OCI-LY7 (cell line): ENCODE data around the gene SMG6. TPM values are rescaled to one million over a fixed set of nuclear protein-coding genes. Genes with fewer than 3 reads are reported as not detected.

Experiments
- BruUV-seq: library from RNA; stranded (reverse); fragments of 400-500 nt; replicated peaks from 2 replicates; lab custom pipeline; 2021; lab: Mats Ljungman, UMichigan
- CTCF ChIA-PET: fragments of 300-600 bp; sonication (Branson Sonifier 250); formaldehyde crosslinking; loops from one replicate; lab custom pipeline; 2022; ENCODE audit warnings: antibody characterized with exemption; ENCODE audit not compliant: unreplicated experiment; lab: Charles Lee
- POLR2A ChIA-PET: fragments of 300-600 bp; sonication (Branson Sonifier 250); formaldehyde crosslinking; loops from one replicate; lab custom pipeline; 2022; ENCODE audit warnings: antibody characterized with exemption; lab: Charles Lee
- DNase-seq: peaks from one replicate; pipeline ENCODE4 v3.0.0-alpha.2; 2015; ENCODE audit warnings: low spot score
- H2AFZ ChIP-seq: fragments of 200-600 bp; sonication (generic), shearing (Covaris generic); 2 replicates; pipeline ENCODE4 v1.6.1; 2014; ENCODE audit warnings: mild to moderate bottlenecking, antibody characterized with exemption, low read length, moderate library complexity
- H3K27ac ChIP-seq: fragments of 200-600 bp; sonication (generic); 2 replicates; pipeline ENCODE4 v1.5.1; 2014; ENCODE audit warnings: mixed run types, low read depth, mild to moderate bottlenecking, moderate library complexity, low read length, inconsistent platforms; ENCODE audit not compliant: poor library complexity, severe bottlenecking
- H3K36me3 ChIP-seq: fragments of 200-600 bp; sonication (generic); 2 replicates; pipeline ENCODE4 v1.6.1; 2014; ENCODE audit warnings: mild to moderate bottlenecking, antibody characterized with exemption, low read length, moderate library complexity, mixed read lengths; ENCODE audit not compliant: insufficient read depth
- H3K4me1 ChIP-seq: fragments of 200-600 bp; sonication (generic); 2 replicates; pipeline ENCODE4 v1.5.1; 2014; ENCODE audit warnings: mild to moderate bottlenecking, low read length; ENCODE audit not compliant: insufficient read depth, poor library complexity, severe bottlenecking
- H3K4me2 ChIP-seq: fragments of 200-600 bp; sonication (generic); 2 replicates; pipeline ENCODE4 v1.6.1; 2014; ENCODE audit warnings: mild to moderate bottlenecking, low read length
- H3K4me3 ChIP-seq: fragments of 200-600 bp; sonication (generic); 2 replicates; pipeline ENCODE4 v1.5.1; 2014; ENCODE audit warnings: mild to moderate bottlenecking, low read depth, low read length; ENCODE audit not compliant: poor library complexity, severe bottlenecking
- H3K79me2 ChIP-seq: fragments of 200-600 bp; sonication (generic); 2 replicates; pipeline ENCODE4 v1.6.1; 2016; ENCODE audit warnings: low read depth, mild to moderate bottlenecking, low read length, moderate library complexity, mixed read lengths; ENCODE audit not compliant: insufficient read depth
- H3K9me2 ChIP-seq: fragments of 200-600 bp; sonication (generic); 2 replicates; pipeline ENCODE4 v1.6.1; 2016; ENCODE audit warnings: mild to moderate bottlenecking, low read length, mixed read lengths; ENCODE audit not compliant: insufficient read depth
- H3K9me3 ChIP-seq: fragments of 200-600 bp; sonication (generic); 2 replicates; pipeline ENCODE4 v1.6.1; 2014; ENCODE audit warnings: mild to moderate bottlenecking, mixed run types, low read length, mixed read lengths
- H4K20me1 ChIP-seq: fragments of 200-600 bp; sonication (generic); 2 replicates; pipeline ENCODE4 v1.6.1; 2014; ENCODE audit warnings: mild to moderate bottlenecking, antibody characterized with exemption, low read length, moderate library complexity, mixed read lengths; ENCODE audit not compliant: insufficient read depth
- CTCF ChIP-seq: fragments of 200-600 bp; sonication (generic); conservative IDR thresholded peaks from 2 replicates; pipeline ENCODE4 v1.5.1; 2014; ENCODE audit warnings: mild to moderate bottlenecking, antibody characterized with exemption, low read length, moderate library complexity, mixed read lengths
- EZH2phosphoT487 ChIP-seq: fragments of 200-600 bp; sonication (generic); IDR thresholded peaks from 2 replicates; pipeline ENCODE4 v1.6.1; 2018; ENCODE audit warnings: low read depth, borderline replicate concordance, mild to moderate bottlenecking, mixed run types, antibody characterized with exemption, low read length, moderate library complexity, mixed read lengths
- intact Hi-C: fragments of 100-400 bp; cut with micrococcal nuclease; formaldehyde crosslinking; loops from one replicate; pipeline ENCODE4 v1.10.0; 2022; ENCODE audit not compliant: unreplicated experiment
- total RNA-seq, 2 experiments: library from RNA; depleted of rRNA in 1 of 2; stranded (reverse); fragments of >200 nt in 1 of 2; shearing (Covaris generic) in 1 of 2; gene quantifications; 2 replicates each; pipeline ENCODE4 v1.2.3, GENCODE V29; 2014 to 2022

The SMG6 gene
- total RNA-seq, 2 experiments from 2014 or later = 12.5 to 17.8 TPM

GRCh38 chr17:2264067-2264860 lies 39.3 kb downstream of the SMG6 start:
- Histone ChIP-seq H3K36me3 (peaks cover 24% of the 10 kb centered on the region; the same call in 1 of the 2 replicates), H3K27ac (no peak overlapping the region), H3K4me2 (no peak overlapping the region), H3K9me2 (no peaks in the 10 kb centered on the region), H3K79me2 (no peaks in the 10 kb centered on the region), H3K4me1 (peaks cover 3% of the 10 kb centered on the region), H2AFZ (no peak overlapping the region), H3K9me3 (no peaks in the 10 kb centered on the region), H3K4me3 (no peak overlapping the region), H4K20me1 (no peaks in the 10 kb centered on the region)
- CTCF ChIA-PET = no interaction called here
- no TSS peak for BruUV-seq
- POLR2A ChIA-PET = interaction anchor here (0.7 to 1.2 kb wide), 3 partner anchors 40 to 1652 kb away, joined by 3 to 4 read pairs (median 3); no protein-coding TSS in a partner anchor
- DNase-seq = no peak
- intact Hi-C loops = no loop called here
- TF ChIP-seq CTCF (no peak), EZH2phosphoT487 (no peak)

GRCh38 chr17:2263183-2264066 lies 40.2 kb downstream of the SMG6 start:
- no peak for DNase-seq
- H3K4me1 ChIP-seq = peaks cover 3% of the 10 kb centered on the region
- no peaks in the 10 kb centered on the region for H4K20me1 ChIP-seq
- no peak for TF ChIP-seq CTCF
- TF ChIP-seq EZH2phosphoT487 = no peak
- H2AFZ ChIP-seq = no peak overlapping the region
- H3K27ac ChIP-seq = no peak overlapping the region
- H3K79me2 ChIP-seq = no peaks in the 10 kb centered on the region
- BruUV-seq = no TSS peak
- CTCF ChIA-PET = no interaction called here
- H3K36me3 ChIP-seq = peaks cover 24% of the 10 kb centered on the region; the same call in 1 of the 2 replicates
- H3K4me3 ChIP-seq = no peak overlapping the region
- no peaks in the 10 kb centered on the region for H3K9me2 ChIP-seq
- H3K9me3 ChIP-seq = no peaks in the 10 kb centered on the region
- POLR2A ChIA-PET = interaction anchor here (0.6 to 1.2 kb wide), 2 partner anchors 23 to 40 kb away, joined by 4 to 6 read pairs; no protein-coding TSS in a partner anchor
- intact Hi-C loops = no loop called here
- H3K4me2 ChIP-seq = no peak overlapping the region
